Endothelial cell of umbilical vein (primary cell): ENCODE results near the gene SH3PXD2B.

ENCODE experiments used
- EZH2 ChIP-seq: IDR thresholded peaks from 2 replicates; pipeline ENCODE4 v1.6.1; 2012; ENCODE audit warnings: borderline replicate concordance, low read depth, mild to moderate bottlenecking, moderate library complexity, low read length, inconsistent platforms; ENCODE audit not compliant: severe bottlenecking
- GATA2 ChIP-seq: IDR thresholded peaks from 2 replicates; pipeline ENCODE4 v1.7.0; 2011; ENCODE audit warnings: low read depth, mild to moderate bottlenecking, moderate library complexity, mixed read lengths, low read length; ENCODE audit not compliant: insufficient read length, insufficient read depth
- POLR2A ChIP-seq: IDR thresholded peaks from 2 replicates; pipeline ENCODE4 v1.6.1; 2012; ENCODE audit warnings: low read depth, mild to moderate bottlenecking, control low read depth, low read length
- POLR2AphosphoS5 ChIP-seq: IDR thresholded peaks from 2 replicates; pipeline ENCODE4 v1.6.1; 2012; ENCODE audit warnings: low read depth, mild to moderate bottlenecking, control low read depth, low read length, moderate library complexity; ENCODE audit not compliant: insufficient read depth
- TF ChIP-seq, protein P1 (sequence below), 2 donors: IDR thresholded peaks; 1 replicate in 1 of 2; 2 replicates in 1 of 2; pipeline ENCODE4 v1.5.1; 2011; ENCODE audit warnings: low read length in 2 of 2, mild to moderate bottlenecking in 2 of 2, moderate library complexity in 2 of 2, control low read depth in 1 of 2, inconsistent platforms in 1 of 2, low read depth in 1 of 2; ENCODE audit not compliant: insufficient read depth in 1 of 2; ENCODE audit errors: extremely low read depth in 1 of 2

DNA sequence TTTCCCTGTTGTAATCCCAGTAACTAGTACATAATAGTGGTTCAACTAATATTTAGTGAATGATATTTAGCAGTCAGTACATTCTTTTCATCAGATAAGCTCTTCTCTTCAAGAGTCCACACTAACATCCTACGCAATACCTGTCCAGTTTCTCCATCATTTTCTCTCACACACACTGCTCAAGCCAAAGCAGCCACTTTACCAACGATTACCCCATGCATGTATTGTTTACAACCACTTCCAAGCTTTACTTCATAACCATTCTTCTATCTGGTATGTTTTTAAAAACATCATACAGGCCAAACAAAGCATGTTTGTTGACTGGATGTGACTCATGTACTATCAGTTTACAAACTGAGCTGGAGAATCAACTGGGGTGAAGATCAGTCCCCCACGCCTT lies 178.1 kb downstream of the SH3PXD2B start:
- TF ChIP-seq POLR2AphosphoS5 (no peak), POLR2A (no peak), EZH2 (no peak), GATA2 (no peak)
- TF ChIP-seq, protein P1, sequence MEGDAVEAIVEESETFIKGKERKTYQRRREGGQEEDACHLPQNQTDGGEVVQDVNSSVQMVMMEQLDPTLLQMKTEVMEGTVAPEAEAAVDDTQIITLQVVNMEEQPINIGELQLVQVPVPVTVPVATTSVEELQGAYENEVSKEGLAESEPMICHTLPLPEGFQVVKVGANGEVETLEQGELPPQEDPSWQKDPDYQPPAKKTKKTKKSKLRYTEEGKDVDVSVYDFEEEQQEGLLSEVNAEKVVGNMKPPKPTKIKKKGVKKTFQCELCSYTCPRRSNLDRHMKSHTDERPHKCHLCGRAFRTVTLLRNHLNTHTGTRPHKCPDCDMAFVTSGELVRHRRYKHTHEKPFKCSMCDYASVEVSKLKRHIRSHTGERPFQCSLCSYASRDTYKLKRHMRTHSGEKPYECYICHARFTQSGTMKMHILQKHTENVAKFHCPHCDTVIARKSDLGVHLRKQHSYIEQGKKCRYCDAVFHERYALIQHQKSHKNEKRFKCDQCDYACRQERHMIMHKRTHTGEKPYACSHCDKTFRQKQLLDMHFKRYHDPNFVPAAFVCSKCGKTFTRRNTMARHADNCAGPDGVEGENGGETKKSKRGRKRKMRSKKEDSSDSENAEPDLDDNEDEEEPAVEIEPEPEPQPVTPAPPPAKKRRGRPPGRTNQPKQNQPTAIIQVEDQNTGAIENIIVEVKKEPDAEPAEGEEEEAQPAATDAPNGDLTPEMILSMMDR (IDR thresholded peaks at IDR 0.05; ENCODE audit: extremely low read depth in 1 of 2, insufficient read depth in 1 of 2, low read depth in 1 of 2, low read length in 2 of 2), result no peak
